MM.1S (cell line): ENCODE data around the gene NDUFAF3.

Source experiments
- CTCF ChIP-seq: fragments of 300-600 bp; sonication (generic); IDR thresholded peaks from 2 replicates; pipeline ENCODE4 v1.5.1; 2016; ENCODE audit warnings: antibody characterized with exemption, low read length, mixed read lengths
- EZH2 ChIP-seq: fragments of 300-600 bp; sonication (generic); optimal IDR thresholded peaks from 2 replicates; pipeline ENCODE3; 2017; ENCODE audit warnings: low read depth, mild to moderate bottlenecking, antibody characterized with exemption, low read length, mixed read lengths
- EZH2phosphoT487 ChIP-seq: fragments of 300-600 bp; sonication (generic); IDR thresholded peaks from 2 replicates; pipeline ENCODE4 v1.6.1; 2018; ENCODE audit warnings: antibody characterized with exemption, low read length

DNA sequence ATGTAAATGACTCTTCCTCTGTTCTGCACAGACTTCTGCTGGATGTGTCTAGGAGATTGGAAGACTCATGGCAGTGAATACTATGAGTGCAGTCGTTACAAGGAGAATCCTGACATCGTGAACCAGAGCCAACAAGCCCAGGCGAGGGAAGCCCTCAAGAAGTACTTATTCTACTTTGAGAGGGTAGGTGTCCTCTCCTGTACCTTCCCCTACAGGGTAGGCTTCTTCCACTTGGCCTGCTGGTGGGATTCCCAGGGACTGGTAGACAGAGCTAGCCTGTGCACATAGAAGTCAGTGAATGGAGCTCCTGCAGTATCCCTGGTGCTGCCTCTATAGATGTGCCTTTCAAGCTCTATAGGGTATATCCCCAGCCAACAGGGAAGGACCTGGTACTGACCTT, 42.5 kb upstream of the NDUFAF3 start:
- TF ChIP-seq EZH2phosphoT487, result no peak
- no peak for TF ChIP-seq CTCF
- no peak for TF ChIP-seq EZH2
